ENCODE results near the gene KCNIP3. TPM values are rescaled to one million over a fixed set of nuclear protein-coding genes. Genes with fewer than 3 reads are reported as not detected.

KCNIP3 gene
- total RNA-seq, 3 donors from 2014 or later: not detected

- Mint-ChIP-seq H3K4me1 (ENCODE audit: low read depth) (no peaks in the 10 kb centered on the region), H3K9me3 (no peaks in the 10 kb centered on the region), H3K4me3 (no peak overlapping the region), H3K27me3 (ENCODE audit: low read depth) (no peaks in the 10 kb centered on the region), H3K36me3 (ENCODE audit: insufficient read depth) (no peaks in the 10 kb centered on the region)
- no peak for DNase-seq
- ATAC-seq: no peak
Observed at GRCh38 chr2:95384854-95385569, 87.9 kb downstream of the KCNIP3 start.

GRCh38 chr2:95385570-95385984 lies 88.4 kb downstream of the KCNIP3 start:
- Mint-ChIP-seq H3K9me3 (no peaks in the 10 kb centered on the region), H3K36me3 (ENCODE audit: insufficient read depth) (no peaks in the 10 kb centered on the region), H3K4me1 (ENCODE audit: low read depth) (no peaks in the 10 kb centered on the region), H3K4me3 (no peak overlapping the region), H3K27me3 (ENCODE audit: low read depth) (no peaks in the 10 kb centered on the region)
- ATAC-seq (no peak), DNase-seq (no peak)

GRCh38 chr2:95386031-95386430 lies 88.9 kb downstream of the KCNIP3 start:
- ATAC-seq: no peak
- H3K36me3 Mint-ChIP-seq (ENCODE audit: insufficient read depth): no peaks in the 10 kb centered on the region
- no peaks in the 10 kb centered on the region for H3K4me1 Mint-ChIP-seq (ENCODE audit: low read depth)
- DNase-seq: no peak
- no peaks in the 10 kb centered on the region for H3K27me3 Mint-ChIP-seq (ENCODE audit: low read depth)
- no peaks in the 10 kb centered on the region for H3K9me3 Mint-ChIP-seq
- no peak overlapping the region for H3K4me3 Mint-ChIP-seq

- no peaks in the 10 kb centered on the region for H3K36me3 Mint-ChIP-seq (ENCODE audit: insufficient read depth)
- no peak overlapping the region for H3K4me3 Mint-ChIP-seq
- no peaks in the 10 kb centered on the region for H3K4me1 Mint-ChIP-seq (ENCODE audit: low read depth)
- no peaks in the 10 kb centered on the region for H3K9me3 Mint-ChIP-seq
- ATAC-seq (no peak), DNase-seq (no peak)
- H3K27me3 Mint-ChIP-seq (ENCODE audit: low read depth): no peaks in the 10 kb centered on the region
Observed at GRCh38 chr2:95387358-95387757, 90.2 kb downstream of the KCNIP3 start.

- DNase-seq: no peak
- Mint-ChIP-seq H3K9me3 (no peaks in the 10 kb centered on the region), H3K36me3 (ENCODE audit: insufficient read depth) (no peaks in the 10 kb centered on the region), H3K4me1 (ENCODE audit: low read depth) (no peaks in the 10 kb centered on the region), H3K4me3 (no peak overlapping the region), H3K27me3 (ENCODE audit: low read depth) (no peaks in the 10 kb centered on the region)
- no peak for ATAC-seq
Observed at GRCh38 chr2:95388091-95388692, 91.0 kb downstream of the KCNIP3 start.

- H3K4me3 Mint-ChIP-seq: no peak overlapping the region
- DNase-seq (no peak), ATAC-seq (peak in 1 of 2 donors; percentile 48)
- no peaks in the 10 kb centered on the region for H3K9me3 Mint-ChIP-seq
- no peaks in the 10 kb centered on the region for H3K27me3 Mint-ChIP-seq (ENCODE audit: low read depth)
- H3K36me3 Mint-ChIP-seq (ENCODE audit: insufficient read depth): no peaks in the 10 kb centered on the region
- H3K4me1 Mint-ChIP-seq (ENCODE audit: low read depth): no peaks in the 10 kb centered on the region
Observed at GRCh38 chr2:95388856-95389244, 91.7 kb downstream of the KCNIP3 start.

GRCh38 chr2:95389245-95390119 lies 92.3 kb downstream of the KCNIP3 start:
- Mint-ChIP-seq H3K27me3 (ENCODE audit: low read depth) (no peaks in the 10 kb centered on the region), H3K9me3 (no peaks in the 10 kb centered on the region), H3K4me3 (no peak overlapping the region), H3K4me1 (ENCODE audit: low read depth) (no peaks in the 10 kb centered on the region), H3K36me3 (ENCODE audit: insufficient read depth) (no peaks in the 10 kb centered on the region)
- DNase-seq (peak; percentile 15), ATAC-seq (peak; percentile 72 to 79)

GRCh38 chr2:95390272-95390880 lies 93.2 kb downstream of the KCNIP3 start:
- DNase-seq: no peak

GRCh38 chr2:95390881-95391321 lies 93.8 kb downstream of the KCNIP3 start:
- Mint-ChIP-seq H3K4me1 (ENCODE audit: low read depth) (no peaks in the 10 kb centered on the region), H3K9me3 (no peaks in the 10 kb centered on the region), H3K36me3 (ENCODE audit: insufficient read depth) (no peaks in the 10 kb centered on the region)

More at GRCh38 chr2:95390272-95390880, 93.2 kb downstream of the KCNIP3 start:
- ATAC-seq: no peak
- Mint-ChIP-seq H3K4me3 (no peak overlapping the region), H3K27me3 (ENCODE audit: low read depth) (no peaks in the 10 kb centered on the region), H3K4me1 (ENCODE audit: low read depth) (no peaks in the 10 kb centered on the region), H3K36me3 (ENCODE audit: insufficient read depth) (no peaks in the 10 kb centered on the region), H3K9me3 (no peaks in the 10 kb centered on the region)

GRCh38 chr2:95391641-95392310 lies 94.6 kb downstream of the KCNIP3 start:
- no peak overlapping the region for H3K4me3 Mint-ChIP-seq
- no peaks in the 10 kb centered on the region for H3K4me1 Mint-ChIP-seq (ENCODE audit: low read depth)
- ATAC-seq (no peak), DNase-seq (no peak)
- H3K9me3 Mint-ChIP-seq: no peaks in the 10 kb centered on the region
- no peaks in the 10 kb centered on the region for H3K27me3 Mint-ChIP-seq (ENCODE audit: low read depth)
- no peaks in the 10 kb centered on the region for H3K36me3 Mint-ChIP-seq (ENCODE audit: insufficient read depth)

More at GRCh38 chr2:95390881-95391321, 93.8 kb downstream of the KCNIP3 start:
- ATAC-seq (no peak), DNase-seq (no peak)
- Mint-ChIP-seq H3K27me3 (ENCODE audit: low read depth) (no peaks in the 10 kb centered on the region), H3K4me3 (no peak overlapping the region)

- H3K27me3 Mint-ChIP-seq (ENCODE audit: low read depth): no peaks in the 10 kb centered on the region
Observed at GRCh38 chr2:95392320-95392719, 95.2 kb downstream of the KCNIP3 start.

GRCh38 chr2:95392730-95393455 lies 95.7 kb downstream of the KCNIP3 start:
- Mint-ChIP-seq H3K4me1 (ENCODE audit: low read depth) (no peaks in the 10 kb centered on the region), H3K9me3 (no peaks in the 10 kb centered on the region), H3K4me3 (no peak overlapping the region), H3K27me3 (ENCODE audit: low read depth) (no peaks in the 10 kb centered on the region), H3K36me3 (ENCODE audit: insufficient read depth) (no peaks in the 10 kb centered on the region)
- no peak for ATAC-seq
- no peak for DNase-seq

More at GRCh38 chr2:95392320-95392719, 95.2 kb downstream of the KCNIP3 start:
- Mint-ChIP-seq H3K4me3 (no peak overlapping the region), H3K36me3 (ENCODE audit: insufficient read depth) (no peaks in the 10 kb centered on the region), H3K4me1 (ENCODE audit: low read depth) (no peaks in the 10 kb centered on the region), H3K9me3 (no peaks in the 10 kb centered on the region)
- ATAC-seq (no peak), DNase-seq (no peak)

- ATAC-seq: no peak
- no peaks in the 10 kb centered on the region for H3K9me3 Mint-ChIP-seq
- no peaks in the 10 kb centered on the region for H3K36me3 Mint-ChIP-seq (ENCODE audit: insufficient read depth)
- H3K4me1 Mint-ChIP-seq (ENCODE audit: low read depth): no peaks in the 10 kb centered on the region
- no peaks in the 10 kb centered on the region for H3K27me3 Mint-ChIP-seq (ENCODE audit: low read depth)
- H3K4me3 Mint-ChIP-seq: no peak overlapping the region
- DNase-seq: no peak
Observed at GRCh38 chr2:95393901-95394300, 96.8 kb downstream of the KCNIP3 start.
